SU-DHL-6 (cell line): Measurements from ENCODE around the gene SGK1.
"Not testable (repeated sequence)": the region's sequence is repeated elsewhere in the genome, so short reads cannot be mapped to it uniquely, and the experiment has no call there.

ENCODE experiments used
- H2AFZ ChIP-seq: fragments of 200-600 bp; sonication (generic); 2 replicates; pipeline ENCODE4 v1.6.1; 2014; ENCODE audit warnings: low read depth, mild to moderate bottlenecking, moderate library complexity, mixed read lengths, antibody characterized with exemption, low read length; ENCODE audit not compliant: severe bottlenecking
- H3F3A ChIP-seq: fragments of 200-600 bp; shearing (Covaris generic); 2 replicates; pipeline ENCODE4 v1.6.0; 2016; ENCODE audit warnings: antibody characterized with exemption, mild to moderate bottlenecking; ENCODE audit not compliant: insufficient read depth
- H3K27ac ChIP-seq: fragments of 200-600 bp; sonication (generic); 2 replicates; pipeline ENCODE4 v1.5.1; 2016; ENCODE audit warnings: low read depth, mild to moderate bottlenecking, low read length, moderate library complexity, mixed read lengths
- H3K27me3 ChIP-seq: fragments of 200-600 bp; sonication (generic), shearing (Covaris generic); 2 replicates; pipeline ENCODE4 v1.6.0; 2014; ENCODE audit warnings: mild to moderate bottlenecking, low read length
- H3K36me3 ChIP-seq: fragments of 200-600 bp; sonication (generic); 2 replicates; pipeline ENCODE4 v1.6.1; 2014; ENCODE audit warnings: mild to moderate bottlenecking, low read length, mixed read lengths
- H3K4me2 ChIP-seq: fragments of 300-600, 200-600 bp; shearing (Covaris generic), sonication (generic); 2 replicates; pipeline ENCODE4 v1.6.0; 2014; ENCODE audit warnings: low read length, low read depth, mild to moderate bottlenecking; ENCODE audit not compliant: poor library complexity, severe bottlenecking
- H3K4me3 ChIP-seq: fragments of 200-600 bp; sonication (generic); 2 replicates; pipeline ENCODE4 v1.5.1; 2014; ENCODE audit warnings: antibody characterized with exemption, low read length, mild to moderate bottlenecking, mixed read lengths; ENCODE audit not compliant: insufficient read depth, poor library complexity, severe bottlenecking
- H3K79me2 ChIP-seq: fragments of 200-600 bp; sonication (generic); 2 replicates; pipeline ENCODE4 v1.6.1; 2014; ENCODE audit warnings: mild to moderate bottlenecking, low read length, moderate library complexity; ENCODE audit not compliant: insufficient read depth
- H3K9ac ChIP-seq: fragments of 200-600 bp; sonication (generic); 2 replicates; pipeline ENCODE4 v1.7.0; 2014; ENCODE audit warnings: mild to moderate bottlenecking, low read length
- H3K9me2 ChIP-seq: fragments of 200-600 bp; sonication (generic); replicated peaks from 2 replicates; pipeline ENCODE4 v1.6.1; 2014; ENCODE audit warnings: low read length; ENCODE audit not compliant: insufficient read depth
- H3K9me3 ChIP-seq: fragments of 200-600 bp; sonication (generic); 2 replicates; pipeline ENCODE4 v1.6.1; 2014; ENCODE audit warnings: low read length, mixed read lengths; ENCODE audit not compliant: insufficient read depth
- H4K20me1 ChIP-seq: fragments of 200-600 bp; sonication (generic); 2 replicates; pipeline ENCODE4 v1.6.1; 2014; ENCODE audit warnings: low read depth, mild to moderate bottlenecking, antibody characterized with exemption, low read length, moderate library complexity, mixed read lengths
- CTCF ChIP-seq: fragments of 200-600 bp; sonication (generic); IDR thresholded peaks from one replicate; pipeline ENCODE4 v1.5.1; 2017; ENCODE audit warnings: antibody characterized with exemption, mild to moderate bottlenecking, low read length, moderate library complexity; ENCODE audit not compliant: insufficient read depth, poor library complexity, severe bottlenecking
- EZH2phosphoT487 ChIP-seq: fragments of 200-600 bp; sonication (generic), shearing (Covaris generic); conservative IDR thresholded peaks from 2 replicates; pipeline ENCODE4 v1.6.1; 2018; ENCODE audit warnings: mild to moderate bottlenecking, antibody characterized with exemption, low read length, moderate library complexity, mixed read lengths

SGK1 gene

DNA sequence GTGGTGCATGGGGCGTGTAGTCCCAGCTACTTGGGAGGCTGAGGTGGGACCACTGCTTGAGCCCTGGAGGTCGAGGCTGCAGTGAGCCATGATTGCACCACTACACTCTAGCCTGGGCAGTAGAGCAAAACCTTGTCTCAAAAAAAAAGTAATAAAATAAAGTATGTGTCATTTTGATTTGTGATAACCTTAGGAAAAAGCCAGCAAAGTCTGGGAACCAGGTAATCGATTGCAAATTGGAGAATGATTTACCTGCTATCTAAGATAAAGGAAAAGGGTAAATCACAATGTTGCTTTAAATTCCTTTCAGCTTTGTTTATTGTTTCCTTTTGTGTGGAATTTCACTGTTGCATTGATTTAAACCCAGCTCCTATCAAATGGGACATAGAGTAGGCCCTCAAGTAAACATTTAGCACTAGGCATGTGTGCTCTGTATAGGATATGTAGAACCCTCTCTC lies 59.0 kb downstream of the SGK1 start:
- Histone ChIP-seq H3K9ac (no peak overlapping the region), H3K4me3 (no peak overlapping the region), H3K27ac (no peak overlapping the region), H3K27me3 (no peaks in the 10 kb centered on the region), H4K20me1 (no peaks in the 10 kb centered on the region), H3F3A (no peaks in the 10 kb centered on the region), H3K79me2 (no peaks in the 10 kb centered on the region), H3K9me2 (no peaks in the 10 kb centered on the region), H3K9me3 (no peaks in the 10 kb centered on the region), H3K4me2 (no peak overlapping the region), H3K36me3 (no peaks in the 10 kb centered on the region), H2AFZ (no peak overlapping the region)
- TF ChIP-seq CTCF (no peak), EZH2phosphoT487 (no peak)

DNA sequence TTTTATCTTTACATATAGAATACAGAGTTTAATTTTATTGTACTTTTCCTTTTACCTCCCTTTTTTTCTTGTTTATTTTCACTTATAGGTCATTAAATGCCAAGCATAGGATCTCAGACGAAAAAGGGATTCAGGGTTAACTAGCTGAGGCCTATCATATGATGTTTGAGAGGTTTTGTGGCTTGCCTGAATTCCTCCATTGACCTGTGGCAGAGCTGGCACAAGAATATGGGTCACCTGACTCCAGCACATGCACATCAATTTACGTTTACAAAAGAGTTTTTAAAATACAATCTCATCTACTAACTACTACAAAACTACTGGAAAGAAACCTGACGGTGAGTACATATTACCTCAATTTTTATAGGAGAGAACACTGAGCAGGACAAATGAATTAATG lies 60.4 kb downstream of the SGK1 start:
- H3K9me2 ChIP-seq, result no peaks in the 10 kb centered on the region
- H2AFZ ChIP-seq, result no peak overlapping the region
- H3K4me2 ChIP-seq, result no peak overlapping the region
- no peak overlapping the region for H3K9ac ChIP-seq
- no peak overlapping the region for H3K27ac ChIP-seq
- no peaks in the 10 kb centered on the region for H3K27me3 ChIP-seq
- no peaks in the 10 kb centered on the region for H3K9me3 ChIP-seq
- no peaks in the 10 kb centered on the region for H4K20me1 ChIP-seq
- H3F3A ChIP-seq, result no peaks in the 10 kb centered on the region; the same call in 1 of the 2 replicates
- H3K4me3 ChIP-seq, result no peak overlapping the region
- no peak for TF ChIP-seq EZH2phosphoT487
- TF ChIP-seq CTCF, result no peak
- H3K79me2 ChIP-seq, result no peaks in the 10 kb centered on the region
- H3K36me3 ChIP-seq, result no peaks in the 10 kb centered on the region

GRCh38 chr6:134256862-134257261 lies 61.0 kb downstream of the SGK1 start:
- Histone ChIP-seq H3K9me3 (no peaks in the 10 kb centered on the region), H2AFZ (no peak overlapping the region), H3K27me3 (no peaks in the 10 kb centered on the region), H3F3A (no peaks in the 10 kb centered on the region; the same call in 1 of the 2 replicates), H3K9ac (no peak overlapping the region), H3K79me2 (no peaks in the 10 kb centered on the region), H3K36me3 (no peaks in the 10 kb centered on the region), H3K4me2 (no peak overlapping the region), H3K27ac (no peak overlapping the region), H4K20me1 (no peaks in the 10 kb centered on the region), H3K9me2 (no peaks in the 10 kb centered on the region), H3K4me3 (no peak overlapping the region)
- no peak for TF ChIP-seq CTCF
- TF ChIP-seq EZH2phosphoT487, result no peak

- H3K9me3 ChIP-seq, H3K27ac ChIP-seq, H3K79me2 ChIP-seq, H3K27me3 ChIP-seq, H2AFZ ChIP-seq, H3K4me2 ChIP-seq, H3K9me2 ChIP-seq, H3K36me3 ChIP-seq, H3K9ac ChIP-seq, H3K4me3 ChIP-seq, H3F3A ChIP-seq, H4K20me1 ChIP-seq: not testable (repeated sequence)
Observed at GRCh38 chr6:134255280-134255679, 62.6 kb downstream of the SGK1 start.
